GM12878 (cell line): ENCODE data around the gene FAM163A. TPM values are rescaled to one million over a fixed set of nuclear protein-coding genes. Genes with fewer than 3 reads are reported as not detected.
"Not testable (repeated sequence)": the region's sequence is repeated elsewhere in the genome, so short reads cannot be mapped to it uniquely, and the experiment has no call there.

Experiments
- ATAC-seq: fragments of 200-7000 bp; cut with Tn5 transposase; 3 replicates; pipeline ENCODE4 v1.9.1; 2020; ENCODE audit warnings: mild to moderate bottlenecking, moderate library complexity
- BruUV-seq: library from RNA; stranded (reverse); fragments of 400-500 nt; replicated peaks from 2 replicates; lab custom pipeline; 2021; lab: Mats Ljungman, UMichigan
- CTCF ChIA-PET: fragments of 300-600 bp; sonication (Branson Sonifier 250); formaldehyde crosslinking; extraction: SDS; loops from one replicate; lab custom pipeline; 2021; ENCODE audit warnings: inconsistent platforms; lab: Yijun Ruan, JAX
- POLR2A ChIA-PET: fragments of 350-600 bp; formaldehyde crosslinking; extraction: SDS; loops from one replicate; lab custom pipeline; 2021; ENCODE audit warnings: inconsistent platforms; lab: Charles Lee
- RAD21 ChIA-PET: fragments of 300-600 bp; sonication (Branson Sonifier 250); formaldehyde crosslinking; loops from one replicate; lab custom pipeline; 2023; ENCODE audit warnings: antibody characterized with exemption; ENCODE audit not compliant: unreplicated experiment; lab: Charles Lee
- SMC1A ChIA-PET: fragments of 300-600 bp; sonication (Branson Sonifier 250); formaldehyde crosslinking; loops from one replicate; lab custom pipeline; 2023; ENCODE audit not compliant: unreplicated experiment, uncharacterized antibody; lab: Charles Lee
- DNase-seq: peaks from one replicate; pipeline ENCODE4 v3.0.0-alpha.2; 2011; ENCODE audit warnings: low read depth, low spot score
- FAIRE-seq: peaks from 3 replicates; lab custom pipeline; 2011; peaks lifted over from hg19 to GRCh38; lab: Jason Lieb, UNC
- H2AFZ ChIP-seq: 2 replicates; pipeline ENCODE4 v1.6.0; 2011; ENCODE audit warnings: low read depth, low read length, control low read depth; ENCODE audit not compliant: control insufficient read depth
- H3K27ac ChIP-seq: 2 replicates; pipeline ENCODE4 v1.5.1; 2011; ENCODE audit warnings: control low read depth; ENCODE audit not compliant: control insufficient read depth, insufficient read depth
- H3K27me3 ChIP-seq, 2 experiments: replicated peaks in 1 of 2; 2 replicates each; pipeline versions ENCODE4 v1.6.0 to v1.6.1; 2011; ENCODE audit warnings: low read length in 1 of 2; ENCODE audit not compliant: control insufficient read depth in 2 of 2, insufficient read depth in 2 of 2
- H3K36me3 ChIP-seq, 2 experiments: 2 replicates each; pipeline ENCODE4 v1.5.1; 2011; ENCODE audit warnings: low read length in 1 of 2; ENCODE audit not compliant: control insufficient read depth in 2 of 2, insufficient read depth in 2 of 2
- H3K4me1 ChIP-seq: 2 replicates; pipeline ENCODE4 v1.6.1; 2011; ENCODE audit warnings: mild to moderate bottlenecking, low read length, moderate library complexity, mixed read lengths; ENCODE audit not compliant: control insufficient read depth, insufficient read depth
- H3K4me2 ChIP-seq: 2 replicates; pipeline ENCODE4 v1.6.0; 2011; ENCODE audit warnings: control low read depth; ENCODE audit not compliant: control insufficient read depth, insufficient read depth
- H3K4me3 ChIP-seq: fragments of 200-600 bp; sonication (generic); 2 replicates; pipeline ENCODE4 v1.5.1; 2016
- H3K79me2 ChIP-seq: 2 replicates; pipeline ENCODE4 v1.6.0; 2011; ENCODE audit warnings: low read length; ENCODE audit not compliant: control insufficient read depth, insufficient read depth
- H3K9ac ChIP-seq: 2 replicates; pipeline ENCODE4 v1.8.0; 2011; ENCODE audit warnings: low read length, control low read depth, mixed read lengths; ENCODE audit not compliant: control insufficient read depth, insufficient read depth
- H3K9me3 ChIP-seq: replicated peaks from 3 replicates; pipeline ENCODE4 v1.5.1; 2011; ENCODE audit warnings: mild to moderate bottlenecking, low read length; ENCODE audit not compliant: control insufficient read depth, insufficient read depth
- H4K20me1 ChIP-seq: 2 replicates; pipeline ENCODE4 v1.6.0; 2011; ENCODE audit not compliant: control insufficient read depth, insufficient read depth
- ETV6 ChIP-seq, 2 experiments: fragments of 450-650 bp in 1 of 2; IDR thresholded peaks in 1 of 2; conservative IDR thresholded peaks in 1 of 2; 2 replicates each; pipeline ENCODE4 v1.6.1; 2014; ENCODE audit warnings: antibody characterized with exemption in 1 of 2, borderline replicate concordance in 1 of 2, low read depth in 1 of 2, mild to moderate bottlenecking in 1 of 2, moderate library complexity in 1 of 2
- MTA2 ChIP-seq: fragments of 450-650 bp; IDR thresholded peaks from 2 replicates; pipeline ENCODE4 v1.6.1; 2016; ENCODE audit warnings: low read depth, mild to moderate bottlenecking, moderate library complexity
- MYB ChIP-seq: fragments of 150-350 bp; IDR thresholded peaks from 2 replicates; pipeline ENCODE4 v1.6.1; 2014; ENCODE audit warnings: mild to moderate bottlenecking, low read depth, low read length, borderline replicate concordance
- POLR2A ChIP-seq: IDR thresholded peaks from 2 replicates; pipeline ENCODE4 v1.6.1; 2011; ENCODE audit warnings: low read depth, mild to moderate bottlenecking, low read length
- RAD51 ChIP-seq: fragments of 450-650 bp; IDR thresholded peaks from 2 replicates; pipeline ENCODE4 v1.6.1; 2016; ENCODE audit warnings: moderate library complexity, mild to moderate bottlenecking, inconsistent platforms
- RUNX3 ChIP-seq: IDR thresholded peaks from 2 replicates; pipeline ENCODE4 v1.6.1; 2012; ENCODE audit warnings: low read length, inconsistent platforms
- SREBF1 ChIP-seq: IDR thresholded peaks from 2 replicates; pipeline ENCODE4 v1.6.1; 2012; ENCODE audit warnings: mild to moderate bottlenecking, low read length
- SRF ChIP-seq, 2 experiments: IDR thresholded peaks; 2 replicates each; pipeline ENCODE4 v1.6.1; 2011; ENCODE audit warnings: low read depth in 2 of 2, low read length in 2 of 2, mild to moderate bottlenecking in 1 of 2, moderate library complexity in 1 of 2
- STAT1 ChIP-seq: fragments of 450-650 bp; conservative IDR thresholded peaks from 2 replicates; pipeline ENCODE4 v1.6.1; 2014; ENCODE audit warnings: antibody characterized with exemption, mild to moderate bottlenecking
- WGBS: methylation state at CpG from one replicate; pipeline ENCODE4 v1.1.6; 2016; ENCODE audit warnings: low lambda C conversion rate; ENCODE audit not compliant: insufficient replicate concordance, insufficient coverage; ENCODE audit errors: missing lambda C conversion rate; 5-methylcytosine and 5-hydroxymethylcytosine counted together
- in situ Hi-C: fragments of 300-500 bp; cut with MboI; formaldehyde crosslinking; loops from 9 replicates; pipeline ENCODE4 v1.14.3; 2018; ENCODE audit warnings: mixed read lengths
- intact Hi-C: fragments of 100-400 bp; cut with micrococcal nuclease; formaldehyde crosslinking; loops from one replicate; pipeline ENCODE4 v1.14.2; 2022; ENCODE audit not compliant: unreplicated experiment
- polyA plus RNA-seq, 11 experiments: library from polyadenylated mRNA; depleted of rRNA in 4 of 11; unstranded in 6 of 11; stranded (reverse) in 5 of 11; fragments of >200 nt; fragmentation: Nextera tagmentation in 4 of 11; fragmentation: Illumina TruSeq in 1 of 11; extraction: Ambion mirVana in 4 of 11; extraction: Trizol in 1 of 11; gene quantifications; 1 replicate in 1 of 11; 2 replicates in 10 of 11; pipeline versions ENCODE4 v1.2.1 to v1.2.3, GENCODE V29; 2011 to 2016; ENCODE audit warnings: inconsistent platforms in 2 of 11, missing spikeins in 2 of 11, low read depth in 1 of 11
- total RNA-seq, 4 experiments: library from RNA; depleted of rRNA in 3 of 4; stranded (reverse); fragments of >200 nt in 3 of 4; fragmentation: Illumina TruSeq in 1 of 4; extraction: Trizol in 1 of 4; gene quantifications; 2 replicates each; pipeline versions ENCODE4 v1.2.1 to v1.2.3, GENCODE V29; 2013 to 2021
- TF ChIP-seq, protein P1 (sequence below): fragments of 450-650 bp; IDR thresholded peaks from 2 replicates; pipeline ENCODE4 v1.6.1; 2016; ENCODE audit warnings: mild to moderate bottlenecking, moderate library complexity, borderline replicate concordance

The FAM163A gene
- total and polyA plus RNA-seq, 10 of the 15 experiments (the other 5 are each of a cell fraction or from before 2014, with no cell fraction given), result not detected

DNA sequence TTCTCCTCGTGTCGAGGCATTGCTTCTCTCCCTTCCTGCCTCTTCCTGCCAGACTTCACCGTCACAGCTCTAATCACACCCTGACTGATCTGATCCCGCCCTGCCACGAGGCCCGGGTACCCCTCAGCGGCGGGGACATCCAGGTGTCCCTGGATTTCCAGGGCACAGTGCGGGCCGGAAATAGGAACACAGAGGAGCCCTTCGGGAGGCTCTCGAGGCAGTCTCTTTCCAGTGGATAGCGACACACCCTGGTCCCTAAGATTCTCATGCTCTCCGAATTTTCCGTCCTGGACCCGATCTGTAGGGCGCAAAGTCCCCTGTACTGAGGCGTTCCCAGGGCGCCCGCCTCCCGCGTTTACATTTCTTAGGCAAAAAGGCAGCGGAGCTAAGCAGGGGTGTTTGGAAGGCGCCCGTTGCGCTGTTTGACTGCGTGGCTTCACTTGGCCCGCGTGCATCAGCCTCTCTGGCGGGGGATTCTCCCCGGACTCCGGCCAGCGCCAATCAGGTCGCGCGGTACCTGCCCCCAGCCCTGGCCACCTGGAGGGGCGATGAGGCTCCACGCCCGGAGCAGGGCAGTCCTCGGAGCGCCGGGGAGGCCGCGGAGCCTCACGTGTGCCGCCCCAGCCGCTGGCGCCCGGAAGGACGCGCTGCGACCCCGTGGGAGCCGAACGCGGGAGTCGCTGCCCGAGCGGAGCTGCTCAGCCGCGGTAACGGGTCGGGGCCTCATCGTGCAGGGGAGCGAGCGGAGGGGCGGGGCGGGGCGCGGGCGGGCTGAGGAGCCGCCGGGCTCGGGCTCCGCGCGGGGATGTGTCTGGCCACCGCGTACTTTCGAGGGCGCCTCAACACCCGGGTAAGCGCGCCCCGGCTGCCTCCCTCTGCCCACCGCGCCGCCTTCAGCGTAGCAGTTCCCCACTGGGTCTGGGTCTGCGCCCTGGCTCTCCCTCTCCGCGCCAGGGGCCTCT is at the start of gene FAM163A (continued):
- TF ChIP-seq SREBF1, result no peak

DNA sequence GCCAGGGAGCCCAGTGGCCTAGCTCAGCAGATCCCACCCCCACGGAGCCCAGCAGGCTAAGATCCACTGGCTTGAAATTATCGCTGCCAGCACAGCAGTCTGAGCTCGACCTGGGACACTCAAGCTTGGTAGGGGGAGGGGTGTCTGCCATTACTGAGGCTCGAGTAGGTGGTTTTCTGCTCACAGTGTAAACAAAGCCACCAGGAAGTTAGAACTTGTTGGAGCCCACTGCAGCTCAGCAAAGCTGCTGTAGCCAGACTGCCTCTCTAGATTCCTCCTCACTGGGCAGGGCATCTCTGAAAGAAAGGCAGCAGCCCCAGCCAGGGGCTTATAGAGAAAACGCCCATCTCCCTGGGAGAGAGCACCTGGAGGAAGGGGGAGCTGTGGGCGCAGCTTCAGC is 48.6 kb upstream of the FAM163A start:
- intact Hi-C loops, BruUV-seq: not testable (repeated sequence)

DNA sequence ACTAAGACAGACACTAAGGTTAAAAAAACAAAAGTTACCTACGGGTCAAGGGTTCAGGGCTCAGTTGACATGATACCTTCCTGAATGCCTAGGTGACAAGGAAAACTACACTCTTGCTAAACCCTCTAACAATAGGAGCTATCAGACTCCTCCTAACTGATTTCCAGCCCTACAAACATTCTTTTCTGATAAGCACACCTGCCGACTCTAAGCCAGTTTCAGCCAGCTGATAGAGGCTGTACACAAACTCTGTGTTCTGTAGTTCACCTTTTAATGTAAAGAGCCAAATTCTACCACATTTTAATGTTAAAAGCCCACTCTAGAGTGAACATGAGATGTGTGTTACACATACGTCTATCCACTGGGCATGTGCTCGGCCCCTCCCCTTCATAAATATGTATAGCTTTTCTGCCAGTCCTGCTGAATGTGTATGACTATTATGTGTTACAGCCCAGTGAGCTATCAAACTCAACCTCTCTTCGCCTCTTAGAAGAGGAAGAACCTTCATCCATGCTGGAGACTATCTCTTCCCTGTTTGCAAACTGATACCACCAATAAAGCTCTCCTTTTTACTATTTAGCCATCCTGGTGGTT is 40.0 kb upstream of the FAM163A start:
- Histone ChIP-seq H2AFZ (no peak overlapping the region), H4K20me1 (no peaks in the 10 kb centered on the region), H3K9me3 (no peaks in the 10 kb centered on the region), H3K4me1 (no peaks in the 10 kb centered on the region), H3K27ac (no peak overlapping the region), H3K27me3 (no peaks in the 10 kb centered on the region), H3K79me2 (no peaks in the 10 kb centered on the region), H3K36me3 (no peaks in the 10 kb centered on the region), H3K4me2 (no peak overlapping the region), H3K4me3 (no peak overlapping the region), H3K9ac (no peak overlapping the region)
- intact Hi-C loops, result no loop called here
- ChIA-PET RAD21 (interaction anchor here (0.6 to 12.6 kb wide), 2 partner anchors 108 to 431 kb away, joined by 4 to 474 read pairs; no protein-coding TSS in a partner anchor), POLR2A (no interaction called here), SMC1A (interaction anchor here (1.1 to 10.2 kb wide), 2 partner anchors 11 to 109 kb away, joined by 3 to 295 read pairs; no protein-coding TSS in a partner anchor), CTCF (interaction anchor here (18.4 kb wide), 1 partner anchor 111 kb away, joined by 938 read pairs; no protein-coding TSS in a partner anchor)
- 27% methylated on average over 5 of the region's 5 CpGs for WGBS
- no peak for DNase-seq
- in situ Hi-C loops, result no loop called here
- BruUV-seq, result no TSS peak
- ATAC-seq, result no peak
- FAIRE-seq, result no peak
- TF ChIP-seq MTA2, result no peak
- no peak for TF ChIP-seq RUNX3
- TF ChIP-seq ETV6 (conservative IDR thresholded peaks at IDR 0.05 in 1 of 2, IDR thresholded peaks at IDR 0.05 in 1 of 2; ENCODE audit: borderline replicate concordance in 1 of 2, low read depth in 1 of 2), result no peak
- no peak for TF ChIP-seq RAD51
- TF ChIP-seq, protein P1, sequence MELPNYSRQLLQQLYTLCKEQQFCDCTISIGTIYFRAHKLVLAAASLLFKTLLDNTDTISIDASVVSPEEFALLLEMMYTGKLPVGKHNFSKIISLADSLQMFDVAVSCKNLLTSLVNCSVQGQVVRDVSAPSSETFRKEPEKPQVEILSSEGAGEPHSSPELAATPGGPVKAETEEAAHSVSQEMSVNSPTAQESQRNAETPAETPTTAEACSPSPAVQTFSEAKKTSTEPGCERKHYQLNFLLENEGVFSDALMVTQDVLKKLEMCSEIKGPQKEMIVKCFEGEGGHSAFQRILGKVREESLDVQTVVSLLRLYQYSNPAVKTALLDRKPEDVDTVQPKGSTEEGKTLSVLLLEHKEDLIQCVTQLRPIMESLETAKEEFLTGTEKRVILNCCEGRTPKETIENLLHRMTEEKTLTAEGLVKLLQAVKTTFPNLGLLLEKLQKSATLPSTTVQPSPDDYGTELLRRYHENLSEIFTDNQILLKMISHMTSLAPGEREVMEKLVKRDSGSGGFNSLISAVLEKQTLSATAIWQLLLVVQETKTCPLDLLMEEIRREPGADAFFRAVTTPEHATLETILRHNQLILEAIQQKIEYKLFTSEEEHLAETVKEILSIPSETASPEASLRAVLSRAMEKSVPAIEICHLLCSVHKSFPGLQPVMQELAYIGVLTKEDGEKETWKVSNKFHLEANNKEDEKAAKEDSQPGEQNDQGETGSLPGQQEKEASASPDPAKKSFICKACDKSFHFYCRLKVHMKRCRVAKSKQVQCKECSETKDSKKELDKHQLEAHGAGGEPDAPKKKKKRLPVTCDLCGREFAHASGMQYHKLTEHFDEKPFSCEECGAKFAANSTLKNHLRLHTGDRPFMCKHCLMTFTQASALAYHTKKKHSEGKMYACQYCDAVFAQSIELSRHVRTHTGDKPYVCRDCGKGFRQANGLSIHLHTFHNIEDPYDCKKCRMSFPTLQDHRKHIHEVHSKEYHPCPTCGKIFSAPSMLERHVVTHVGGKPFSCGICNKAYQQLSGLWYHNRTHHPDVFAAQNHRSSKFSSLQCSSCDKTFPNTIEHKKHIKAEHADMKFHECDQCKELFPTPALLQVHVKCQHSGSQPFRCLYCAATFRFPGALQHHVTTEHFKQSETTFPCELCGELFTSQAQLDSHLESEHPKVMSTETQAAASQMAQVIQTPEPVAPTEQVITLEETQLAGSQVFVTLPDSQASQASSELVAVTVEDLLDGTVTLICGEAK, result no peak
- TF ChIP-seq SRF (IDR thresholded peaks at IDR 0.05; ENCODE audit: low read depth in 2 of 2, low read length in 2 of 2), result no peak
- TF ChIP-seq STAT1, result no peak
- no peak for TF ChIP-seq MYB
- TF ChIP-seq POLR2A, result no peak

More for the DNA sequence above, 48.6 kb upstream of the FAM163A start:
- H3K36me3 ChIP-seq, H3K27ac ChIP-seq, H3K4me1 ChIP-seq, H3K9ac ChIP-seq, H3K4me2 ChIP-seq, H3K79me2 ChIP-seq, POLR2A ChIA-PET, H3K4me3 ChIP-seq, H2AFZ ChIP-seq, DNase-seq, RAD21 ChIA-PET, H3K27me3 ChIP-seq, FAIRE-seq, SMC1A ChIA-PET, CTCF ChIA-PET, in situ Hi-C loops, H3K9me3 ChIP-seq, H4K20me1 ChIP-seq, ATAC-seq: not testable (repeated sequence)
- WGBS, result 25% methylated on average over 6 of the region's 6 CpGs
